Measurements from ENCODE around the gene GSK3B. TPM values are rescaled to one million over a fixed set of nuclear protein-coding genes. Genes with fewer than 3 reads are reported as not detected.

The GSK3B gene
- total and polyA plus RNA-seq, 2 experiments from 2014 or later: 29.0 to 45.3 TPM

- TF ChIP-seq EZH2phosphoT487 (IDR thresholded peaks at IDR 0.05; ENCODE audit: unreplicated experiment): no peak
- TF ChIP-seq ETS1 (IDR thresholded peaks at IDR 0.05): no peak
- TF ChIP-seq STAT1 (IDR thresholded peaks at IDR 0.05; ENCODE audit: unreplicated experiment): no peak
- TF ChIP-seq EZH2 (IDR thresholded peaks at IDR 0.05; ENCODE audit: low read depth, unreplicated experiment): no peak
- TF ChIP-seq CTCF (conservative IDR thresholded peaks at IDR 0.05; ENCODE audit: low read depth in 2 of 2): no peak
Observed at GRCh38 chr3:119873646-119874045, 220.6 kb downstream of the GSK3B start (continued).

- ATAC-seq: no peak
- no peaks in the 10 kb centered on the region; the same call in 2 of the 3 replicates for H3K9me3 Mint-ChIP-seq
- Histone ChIP-seq H3K9me2 (ENCODE audit: insufficient read depth) (no peaks in the 10 kb centered on the region), H3K4me2 (no peak overlapping the region), H3K36me3 (ENCODE audit: insufficient read depth) (no peaks in the 10 kb centered on the region), H3K27ac (ENCODE audit: low read depth) (no peak overlapping the region), H2AFZ (no peak overlapping the region), H4K20me1 (replicated peaks; ENCODE audit: insufficient read depth) (0 out of 2 replicates have a peak, but pooled peaks cover 3% of the 10 kb centered on the region), H3K4me1 (ENCODE audit: insufficient read depth) (peaks cover 16% of the 10 kb centered on the region), H3K79me2 (replicated peaks; ENCODE audit: insufficient read depth) (no peaks in the 10 kb centered on the region), H3F3A (replicated peaks; ENCODE audit: low read depth) (no peaks in the 10 kb centered on the region), H3K27me3 (ENCODE audit: insufficient read depth) (no peaks in the 10 kb centered on the region), H3K4me3 (no peak overlapping the region)
- H3K4me3 Mint-ChIP-seq: no peak overlapping the region
- no peaks in the 10 kb centered on the region for H3K36me3 Mint-ChIP-seq (ENCODE audit: low read depth)
- peaks cover 3% of the 10 kb centered on the region for H3K27me3 Mint-ChIP-seq (ENCODE audit: insufficient read depth, low read depth, poor library complexity)
- H3K27ac Mint-ChIP-seq: no peak overlapping the region; the same call in 1 of the 2 replicates
- H3K4me1 Mint-ChIP-seq: peaks cover 19% of the 10 kb centered on the region; the same call in 2 of the 3 replicates
- no peak for TF ChIP-seq EZH2phosphoT487 (IDR thresholded peaks at IDR 0.05; ENCODE audit: unreplicated experiment)
- TF ChIP-seq NANOG (IDR thresholded peaks at IDR 0.05; ENCODE audit: borderline replicate concordance): no peak
- no peak for DNase-seq (ENCODE audit: low spot score)
Observed at GRCh38 chr3:119872773-119873172, 221.5 kb downstream of the GSK3B start.

GRCh38 chr3:119871571-119871970 is 222.7 kb downstream of the GSK3B start:
- Mint-ChIP-seq H3K9me3 (no peaks in the 10 kb centered on the region; the same call in 2 of the 3 replicates), H3K27me3 (ENCODE audit: insufficient read depth, low read depth, poor library complexity) (peaks cover 3% of the 10 kb centered on the region), H3K4me1 (peaks cover 13% of the 10 kb centered on the region; the same call in 2 of the 3 replicates), H3K4me3 (no peak overlapping the region), H3K27ac (no peak overlapping the region), H3K36me3 (ENCODE audit: low read depth) (peaks cover under 1% of the 10 kb centered on the region; the same call in 2 of the 3 replicates)
- Histone ChIP-seq H3F3A (replicated peaks; ENCODE audit: low read depth) (no peaks in the 10 kb centered on the region), H3K36me3 (ENCODE audit: insufficient read depth) (no peaks in the 10 kb centered on the region), H3K4me3 (no peak overlapping the region), H3K79me2 (replicated peaks; ENCODE audit: insufficient read depth) (no peaks in the 10 kb centered on the region), H4K20me1 (replicated peaks; ENCODE audit: insufficient read depth) (0 out of 2 replicates have a peak, but pooled peaks cover 3% of the 10 kb centered on the region), H3K27ac (ENCODE audit: low read depth) (no peak overlapping the region), H3K9me2 (ENCODE audit: insufficient read depth) (no peaks in the 10 kb centered on the region), H3K27me3 (ENCODE audit: insufficient read depth) (no peaks in the 10 kb centered on the region), H3K4me2 (no peak overlapping the region), H3K4me1 (ENCODE audit: insufficient read depth) (peaks cover 12% of the 10 kb centered on the region), H2AFZ (no peak overlapping the region)
- no peak for DNase-seq (ENCODE audit: low spot score)
- no peak for ATAC-seq
- no peak for TF ChIP-seq EZH2phosphoT487 (IDR thresholded peaks at IDR 0.05; ENCODE audit: unreplicated experiment)
- no peak for TF ChIP-seq ZNF462 (CRISPR knock-in tag; IDR thresholded peaks at IDR 0.05)
- TF ChIP-seq JUNB (IDR thresholded peaks at IDR 0.05; ENCODE audit: unreplicated experiment): no peak
- no peak for TF ChIP-seq EZH2 (IDR thresholded peaks at IDR 0.05; ENCODE audit: low read depth, unreplicated experiment)
- TF ChIP-seq ZNF114 (CRISPR knock-in tag; IDR thresholded peaks at IDR 0.05): no peak
- TF ChIP-seq STAT1 (IDR thresholded peaks at IDR 0.05; ENCODE audit: unreplicated experiment): no peak

Measured in GM23338 (cell line).